KG1 (cell line): Measurements from ENCODE around the gene IFI27L1.

Experiments
- DNase-seq: peaks from one replicate; lab custom pipeline; 2025; lab: John Stamatoyannopoulos, UW

The IFI27L1 gene

GRCh38 chr14:94080621-94081385 lies at the start of gene IFI27L1, which contains the start of gene DDX24:
IFI27L1 (plus strand) TSS chr14:94081310; CDS start chr14:94096938, 15,628 bp downstream.
DDX24 (minus strand) TSS chr14:94081202; CDS start chr14:94079742, 1,460 bp downstream.
- DNase-seq: peak; percentile 89

DNA sequence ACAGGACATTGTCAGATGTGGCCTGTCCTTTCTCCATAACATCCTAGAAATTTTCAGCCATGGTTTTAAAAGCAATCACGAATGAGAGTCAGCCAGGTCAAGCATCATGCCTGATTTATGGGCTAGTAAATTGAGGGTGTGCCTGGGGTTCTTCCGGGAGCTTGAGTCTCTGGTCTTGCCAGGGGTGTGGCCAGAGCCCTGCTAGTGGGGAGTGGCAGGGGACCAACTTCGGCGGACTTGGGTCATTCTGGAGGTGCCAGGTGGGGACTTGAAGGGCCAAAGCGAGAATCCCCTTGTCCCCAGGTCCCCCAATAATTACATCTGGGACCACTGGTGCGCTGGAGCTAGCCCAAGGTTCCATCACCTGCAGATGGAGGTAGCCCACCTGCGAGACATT lies 49.2 kb upstream of the IFI27L1 start:
- DNase-seq: no peak

DNA sequence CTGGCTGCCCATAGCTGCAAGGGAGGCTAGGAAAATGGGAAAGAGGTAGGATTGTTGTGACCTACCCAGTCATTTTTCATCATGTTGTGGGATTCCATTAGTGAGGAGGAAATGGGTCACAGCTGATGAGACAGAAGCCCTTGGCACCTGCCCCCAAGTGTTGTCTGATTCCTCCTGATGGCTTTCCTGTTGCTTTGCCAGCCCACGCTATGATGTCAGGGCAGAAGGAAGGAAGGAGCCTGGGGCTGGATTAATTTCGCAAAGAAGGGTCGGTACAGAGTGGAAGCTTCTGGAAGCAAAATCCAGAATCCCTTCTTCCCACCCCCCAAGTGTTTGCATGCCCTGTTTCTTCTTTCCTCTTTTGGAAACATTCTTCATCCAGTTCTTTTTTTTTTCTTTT lies 46.2 kb upstream of the IFI27L1 start:
- DNase-seq: no peak

DNA sequence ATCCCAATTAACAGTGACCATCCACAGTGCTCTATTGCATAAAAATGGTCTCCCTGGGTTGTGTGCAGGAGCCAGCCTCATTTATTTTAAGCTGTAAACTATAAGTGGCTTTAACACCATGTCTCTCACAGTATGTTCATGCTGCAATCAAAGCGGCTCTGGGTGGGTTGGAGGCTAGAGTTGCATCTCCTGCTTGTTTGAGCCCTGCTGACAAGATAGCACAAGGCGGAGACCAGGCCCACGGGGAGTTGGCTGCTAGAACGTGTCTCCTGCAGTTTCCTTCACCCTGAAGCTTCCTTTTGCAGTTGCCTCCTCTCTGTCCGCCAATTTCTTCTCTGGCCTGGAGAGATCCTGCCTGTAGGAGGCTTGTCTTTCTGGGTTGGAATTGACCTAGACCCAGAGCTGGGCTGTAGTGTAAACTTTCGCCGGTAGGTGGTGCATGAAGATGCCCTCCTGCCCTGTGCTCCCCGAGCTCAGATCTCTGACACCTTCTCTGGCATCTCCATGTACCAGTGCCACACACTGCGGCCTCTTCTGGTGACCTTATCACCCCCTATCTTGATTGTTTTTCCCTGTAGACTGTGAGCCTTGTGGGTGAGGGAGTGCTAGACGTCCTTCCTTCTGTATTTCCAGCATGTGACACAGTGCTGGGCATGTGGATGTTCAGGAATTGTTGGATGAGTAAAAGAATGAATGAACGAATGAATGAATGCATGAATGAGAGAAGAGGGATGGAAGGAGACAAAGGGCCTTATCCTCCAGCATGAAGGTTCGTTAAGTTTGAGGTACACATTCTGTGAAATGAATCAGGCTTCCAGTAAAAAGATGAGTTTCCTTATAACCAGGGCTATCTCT lies 44.6 kb upstream of the IFI27L1 start:
- peak; percentile 55 for DNase-seq

DNA sequence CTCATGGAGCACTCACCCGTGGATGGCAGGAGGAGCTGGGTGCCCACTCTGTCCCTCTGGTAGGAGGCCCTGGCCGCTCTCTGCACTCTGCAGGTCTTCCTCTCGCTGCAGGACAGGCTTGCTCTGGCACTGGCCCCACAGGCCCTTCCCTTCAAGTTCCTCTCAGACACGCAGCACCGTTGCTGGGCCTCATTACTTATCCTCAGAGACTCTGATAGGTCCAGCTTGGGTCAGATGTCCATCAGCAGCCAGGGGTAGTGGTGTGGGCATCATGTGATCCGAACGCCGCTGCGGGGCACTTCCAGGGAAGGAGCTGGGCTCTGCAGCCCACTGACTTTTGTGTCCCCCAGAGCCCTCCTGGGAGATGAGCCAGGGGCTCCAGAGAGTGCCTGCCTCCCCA lies 43.2 kb upstream of the IFI27L1 start:
- no peak for DNase-seq

DNA sequence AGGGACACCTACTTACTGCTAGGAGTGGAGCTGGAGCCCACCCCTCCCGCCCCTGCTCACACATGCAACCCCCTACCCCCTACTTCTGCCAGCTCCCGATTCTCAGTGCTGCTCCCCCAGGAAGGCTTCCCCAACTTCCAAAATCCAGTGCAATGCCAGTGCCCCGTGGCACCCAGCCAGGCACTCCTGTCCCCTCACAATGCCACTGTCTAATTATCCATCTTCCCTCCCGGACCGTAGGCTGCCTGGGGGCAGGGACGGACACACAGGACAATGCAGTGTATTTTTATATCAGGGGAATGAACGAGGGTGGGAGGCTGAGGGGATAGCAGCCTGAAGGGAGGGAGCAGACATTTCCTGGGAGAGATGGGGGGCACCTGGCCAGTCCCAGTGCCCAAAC lies 42.6 kb upstream of the IFI27L1 start:
- DNase-seq: no peak

GRCh38 chr14:94038921-94039629 lies 42.0 kb upstream of the IFI27L1 start:
- no peak for DNase-seq

- no peak for DNase-seq
Measured at GRCh38 chr14:94040247-94040646, 40.9 kb upstream of the IFI27L1 start.

GRCh38 chr14:94040796-94041195 lies 40.3 kb upstream of the IFI27L1 start:
- no peak for DNase-seq

- no peak for DNase-seq
Measured at GRCh38 chr14:94041551-94042346, 39.4 kb upstream of the IFI27L1 start.

DNA sequence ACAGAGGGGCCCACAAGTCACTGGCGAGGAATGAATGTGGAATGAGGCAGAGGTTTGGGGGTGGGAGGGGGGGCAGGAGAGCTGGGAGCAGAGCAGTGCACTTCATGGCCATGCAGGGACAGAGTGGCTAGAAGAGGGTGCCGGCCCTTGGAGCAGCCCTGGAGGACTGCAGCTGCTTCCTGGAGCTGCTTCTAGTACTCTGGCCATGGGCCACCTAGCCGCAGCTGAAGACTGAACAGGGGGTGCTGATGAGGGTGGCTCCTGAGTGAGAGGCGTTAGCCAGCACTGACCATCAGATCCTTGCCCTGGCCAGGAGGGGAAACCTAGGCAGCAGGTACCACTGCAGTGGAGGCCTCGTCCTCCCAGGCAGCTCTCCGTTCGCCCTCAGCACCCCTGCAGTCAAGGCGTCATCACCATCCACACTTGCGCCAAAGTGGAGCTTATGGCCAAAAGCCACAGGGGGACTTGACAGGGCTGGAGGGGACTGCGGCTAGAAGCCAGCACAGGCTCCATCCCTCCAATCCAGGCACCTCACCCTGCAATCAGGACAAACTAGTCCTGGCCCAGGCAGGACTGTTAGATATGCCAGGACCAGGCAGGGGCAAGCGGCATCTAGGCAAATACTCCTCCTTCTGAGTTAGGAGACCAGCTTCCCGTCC lies 38.5 kb upstream of the IFI27L1 start:
- DNase-seq: no peak

DNA sequence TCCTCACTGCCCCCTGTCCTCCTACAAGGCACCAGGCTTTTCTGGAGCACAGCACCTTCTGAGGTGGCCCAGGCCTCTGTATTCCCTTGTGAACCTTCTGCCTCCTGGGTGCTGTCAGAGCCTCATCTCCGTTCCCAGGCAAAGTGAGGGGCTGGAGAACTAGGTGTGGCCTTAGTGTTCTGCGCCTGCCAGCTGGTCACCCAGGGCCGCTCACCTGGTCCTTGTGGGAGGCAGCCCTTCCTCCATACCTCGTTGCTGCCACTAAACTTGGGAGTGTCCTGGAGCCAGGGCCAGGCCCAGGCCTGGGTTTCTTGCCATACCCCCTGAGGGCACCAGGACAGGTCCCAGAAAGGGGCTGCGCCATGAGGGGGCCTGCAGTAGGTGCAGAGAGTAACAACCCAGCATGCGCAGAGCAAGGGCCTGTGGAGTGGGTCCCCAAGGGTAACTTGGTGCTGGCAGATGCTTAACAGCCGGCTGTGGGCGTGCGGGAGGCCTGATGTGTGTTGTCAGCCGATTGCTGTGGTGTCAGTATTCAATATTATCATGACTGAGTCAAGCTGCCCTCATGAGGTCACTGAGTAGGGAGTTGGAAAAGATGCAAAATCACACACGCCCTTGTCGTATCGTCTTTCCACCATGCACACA lies 37.9 kb upstream of the IFI27L1 start:
- no peak for DNase-seq

- no peak for DNase-seq
Measured at GRCh38 chr14:94043756-94044475, 37.2 kb upstream of the IFI27L1 start.

GRCh38 chr14:94044476-94045091 lies 36.5 kb upstream of the IFI27L1 start:
- DNase-seq: no peak

DNA sequence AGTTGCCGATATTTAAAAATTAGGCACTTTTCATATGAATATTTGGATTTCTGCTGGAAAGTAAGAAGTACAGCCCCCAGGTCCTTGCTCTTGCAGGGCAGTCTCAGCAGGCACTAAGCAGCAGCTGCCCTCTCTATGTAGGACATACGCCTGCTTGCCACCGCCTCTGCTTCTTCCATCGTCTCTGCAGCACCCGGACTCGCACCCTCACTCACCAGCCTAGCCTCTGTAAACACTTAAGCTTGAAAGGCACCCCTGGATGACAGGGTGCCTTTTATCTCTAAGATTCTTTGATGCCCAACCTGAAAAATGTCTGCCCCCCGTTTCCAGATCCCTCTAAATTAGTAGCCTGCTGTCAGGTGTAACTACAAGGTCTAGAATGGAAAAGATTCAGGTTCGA lies 36.0 kb upstream of the IFI27L1 start:
- no peak for DNase-seq

- DNase-seq: no peak
Measured at GRCh38 chr14:94045563-94046345, 35.4 kb upstream of the IFI27L1 start.

GRCh38 chr14:94046696-94047250 lies 34.3 kb upstream of the IFI27L1 start:
- no peak for DNase-seq

DNA sequence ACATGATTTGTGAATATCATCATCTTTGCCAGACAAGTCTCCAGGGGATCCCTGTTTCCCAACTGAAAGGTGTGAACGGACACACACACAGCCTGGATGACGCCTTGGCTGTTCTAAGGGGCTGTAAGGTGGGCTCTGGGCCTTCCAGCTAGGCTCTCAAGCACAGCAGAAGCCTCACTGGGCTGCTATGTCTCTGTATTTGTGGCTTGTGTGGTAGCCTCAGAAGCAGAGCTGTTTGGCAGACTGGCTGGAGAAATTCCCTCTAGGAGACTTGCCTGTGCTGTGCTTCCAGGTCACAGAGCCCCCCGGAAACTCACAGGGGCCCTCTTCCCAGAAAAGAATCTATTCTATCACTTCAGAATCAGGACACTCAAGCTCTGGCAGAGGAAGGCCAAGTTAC lies 33.5 kb upstream of the IFI27L1 start:
- DNase-seq: no peak
